ENCODE results near the gene MYOZ3.
A peak's percentile ranks its signal among the peaks of the same experiment; 100 is the strongest.

Gene MYOZ3

GRCh38 chr5:150660108-150660831 lies 781 bp upstream of the MYOZ3 start:
- no peak for DNase-seq

- no peak for DNase-seq
Observed at GRCh38 chr5:150661821-150662596, 958 bp downstream of the MYOZ3 start.

- no peak for DNase-seq
Observed at GRCh38 chr5:150662731-150663516, 1.9 kb downstream of the MYOZ3 start.

- no peak for DNase-seq
Observed at GRCh38 chr5:150663936-150664335, 2.9 kb downstream of the MYOZ3 start.

- DNase-seq = no peak
Observed at GRCh38 chr5:150665044-150665443, 4.0 kb downstream of the MYOZ3 start.

- DNase-seq = no peak
Observed at GRCh38 chr5:150670275-150670947, 9.4 kb downstream of the MYOZ3 start.

- DNase-seq = no peak
Observed at GRCh38 chr5:150670948-150671310, 9.9 kb downstream of the MYOZ3 start.

GRCh38 chr5:150671509-150672236 lies 10.6 kb downstream of the MYOZ3 start:
- no peak for DNase-seq

- DNase-seq = peak; percentile 55
Observed at GRCh38 chr5:150672237-150672883, 11.3 kb downstream of the MYOZ3 start.

- DNase-seq = no peak
Observed at GRCh38 chr5:150672884-150673275, 11.8 kb downstream of the MYOZ3 start.

GRCh38 chr5:150674341-150674821 lies 13.3 kb downstream of the MYOZ3 start:
- DNase-seq = no peak

- DNase-seq = no peak
Observed at GRCh38 chr5:150675069-150675468, 14.0 kb downstream of the MYOZ3 start.

- no peak for DNase-seq
Observed at GRCh38 chr5:150676578-150676977, 15.5 kb downstream of the MYOZ3 start.

- no peak for DNase-seq
Observed at GRCh38 chr5:150689120-150689519, 28.1 kb downstream of the MYOZ3 start.

GRCh38 chr5:150690760-150691159 lies 29.7 kb downstream of the MYOZ3 start:
- no peak for DNase-seq

- no peak for DNase-seq
Observed at GRCh38 chr5:150692276-150692675, 31.2 kb downstream of the MYOZ3 start.

GRCh38 chr5:150694612-150695011 lies 33.6 kb downstream of the MYOZ3 start:
- no peak for DNase-seq

GRCh38 chr5:150700246-150700593 lies 39.2 kb downstream of the MYOZ3 start:
- no peak for DNase-seq

GRCh38 chr5:150700594-150701377 lies 39.7 kb downstream of the MYOZ3 start, which contains the start of gene RBM22:
Gene RBM22 (minus strand): TSS chr5:150701062. CDS start chr5:150700985, 77 bp downstream.
- DNase-seq = peak; percentile 92

- DNase-seq = no peak
Observed at GRCh38 chr5:150703762-150704161, 42.7 kb downstream of the MYOZ3 start.
